Stimulated activated CD4-positive, alpha-beta T cell treated with anti-CD3 and anti-CD28 coated beads, Interleukin-4, amount 100 ng/mL, for 48 hours (primary cell): ENCODE data around the gene RCSD1.

Experiments used
- DNase-seq, 2 donors: peaks; one replicate each; pipeline ENCODE4 v3.0.0-alpha.2; 2020; ENCODE audit warnings: low read depth in 2 of 2

The RCSD1 gene

DNA sequence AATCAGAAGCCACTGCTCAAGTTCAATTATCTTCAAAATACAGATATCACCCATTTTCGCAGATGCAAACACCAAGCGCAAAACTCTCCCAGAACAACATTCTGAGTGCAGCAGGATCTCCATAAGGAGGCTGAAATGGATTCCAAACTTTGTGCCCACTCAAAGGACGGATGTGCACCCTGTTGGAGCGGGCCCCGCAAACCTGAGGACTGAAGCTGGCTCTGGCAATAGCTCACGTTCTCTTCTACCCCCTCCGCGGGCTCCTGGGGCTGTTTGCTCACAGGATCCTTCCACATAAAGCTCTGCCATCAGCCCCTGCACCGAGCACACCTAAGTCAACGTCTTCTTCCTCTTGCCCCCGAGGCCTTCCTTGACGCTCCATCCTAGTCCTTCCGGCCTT is 11.7 kb upstream of the RCSD1 start:
- DNase-seq: no peak

DNA sequence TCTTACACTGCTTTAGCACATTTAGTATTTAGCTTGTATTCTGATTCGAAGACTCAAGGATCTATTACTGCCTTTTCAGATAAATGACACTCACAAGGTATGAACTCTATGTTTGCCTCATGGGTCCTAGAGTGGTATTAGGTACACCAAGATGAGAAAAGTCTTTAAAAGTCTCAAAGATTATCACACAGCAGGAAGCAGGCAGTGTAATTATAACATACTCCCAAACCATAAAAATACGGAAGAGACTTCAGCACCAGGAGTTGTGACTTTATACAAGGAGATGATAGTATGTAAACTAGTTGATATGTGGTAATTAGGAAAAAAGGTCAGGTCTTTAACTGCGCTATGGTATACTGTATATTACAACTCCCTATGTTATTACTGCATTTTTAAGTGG is 11.2 kb upstream of the RCSD1 start:
- DNase-seq: no peak

DNA sequence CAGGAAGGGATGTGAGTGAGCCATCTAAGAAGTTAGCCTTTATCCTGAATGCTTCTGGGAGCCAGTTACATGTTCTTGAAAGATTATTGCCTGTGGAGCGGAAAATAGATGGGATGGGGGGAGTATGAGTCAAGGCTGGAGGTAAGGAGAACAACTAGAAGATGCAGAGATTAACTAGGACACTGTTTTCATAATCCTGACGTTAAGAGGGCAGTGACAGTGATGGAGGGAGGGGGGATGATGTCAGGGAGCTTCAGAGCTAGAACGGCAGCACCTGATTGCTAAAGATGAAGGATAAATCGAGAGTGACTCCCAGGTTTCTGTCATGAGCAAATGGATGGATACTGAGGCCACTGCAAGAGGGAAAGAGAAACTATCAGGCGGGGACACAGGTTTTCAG is 10.0 kb upstream of the RCSD1 start:
- DNase-seq: no peak

DNA sequence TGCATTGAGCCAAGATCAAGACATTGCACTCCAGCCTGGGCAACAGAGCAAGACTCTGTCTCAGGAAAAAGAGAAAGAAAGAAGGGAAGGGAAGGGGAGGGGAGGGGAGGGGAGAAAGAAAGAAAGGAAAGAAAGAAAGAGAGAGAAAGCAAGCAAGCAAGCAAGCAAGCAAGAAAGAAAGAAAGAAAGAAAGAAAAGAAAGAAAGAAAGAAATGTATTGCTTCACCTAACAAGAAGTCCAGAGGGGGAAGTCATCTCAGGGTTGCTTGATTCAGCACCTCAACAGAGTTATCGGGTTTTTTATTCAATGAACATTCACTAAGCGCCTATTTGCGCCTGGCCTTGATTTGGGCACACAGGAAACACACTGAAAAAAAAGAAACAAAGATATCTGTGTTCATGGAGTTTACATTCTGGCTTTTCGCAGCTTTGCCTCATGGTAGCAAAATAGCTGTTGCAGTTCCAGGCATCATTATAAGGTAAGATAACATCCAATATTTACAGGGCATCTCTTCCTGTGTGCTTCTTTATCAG is 8.2 kb upstream of the RCSD1 start:
- no peak for DNase-seq

DNA sequence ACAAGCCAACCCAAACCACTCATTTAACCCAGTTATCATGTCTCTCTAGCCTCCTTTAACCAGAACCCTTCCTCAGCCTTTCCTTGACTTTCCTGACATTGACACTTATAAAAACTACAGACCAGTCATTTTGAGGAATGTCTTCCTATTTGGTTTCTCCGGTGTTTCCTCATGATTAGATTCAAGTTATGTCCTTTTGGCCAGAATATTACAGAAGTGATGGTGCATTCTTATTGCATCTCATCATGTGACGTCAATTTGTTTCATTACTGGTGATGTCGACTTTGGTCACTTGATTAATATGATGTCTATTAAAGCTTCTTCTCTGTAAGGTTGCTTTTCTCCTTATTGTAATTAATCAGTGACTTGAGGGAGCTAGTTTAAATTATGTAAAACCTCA is 6.1 kb upstream of the RCSD1 start:
- no peak for DNase-seq

DNA sequence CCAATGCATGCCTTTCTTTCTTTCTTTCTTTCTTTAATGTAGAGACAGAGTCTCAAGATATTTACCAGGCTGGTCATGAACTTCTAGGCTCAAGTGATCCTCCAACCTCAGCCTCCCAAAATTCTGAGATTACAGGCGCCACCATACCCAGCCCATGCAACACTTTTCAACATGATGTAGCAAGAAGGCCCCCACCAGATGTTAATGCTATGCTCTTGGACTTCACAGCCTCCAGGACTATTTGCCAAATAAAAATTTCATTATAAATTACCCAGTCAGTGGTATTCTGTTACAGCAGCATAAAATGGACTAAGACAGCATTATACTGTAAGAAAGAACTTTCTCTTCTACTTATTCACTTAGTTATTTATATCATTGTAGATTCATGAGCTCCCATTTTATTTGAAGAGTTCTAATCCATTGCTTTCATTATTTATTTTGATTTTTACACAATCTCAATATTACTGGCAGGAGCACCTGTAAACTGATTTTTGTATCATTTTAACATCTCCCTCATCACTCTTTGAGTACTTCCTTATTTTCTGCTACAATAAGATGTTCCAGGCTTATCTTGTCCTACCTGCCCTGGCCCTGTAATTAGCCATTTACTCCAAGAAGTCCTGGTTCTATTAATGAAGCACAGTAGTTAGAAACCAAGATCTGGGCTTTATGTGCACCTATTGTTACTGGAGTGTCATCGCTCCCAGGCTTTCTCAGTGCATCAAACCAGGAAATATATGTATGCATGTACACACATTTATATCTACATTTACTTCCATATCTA is 4.8 kb upstream of the RCSD1 start:
- no peak for DNase-seq

DNA sequence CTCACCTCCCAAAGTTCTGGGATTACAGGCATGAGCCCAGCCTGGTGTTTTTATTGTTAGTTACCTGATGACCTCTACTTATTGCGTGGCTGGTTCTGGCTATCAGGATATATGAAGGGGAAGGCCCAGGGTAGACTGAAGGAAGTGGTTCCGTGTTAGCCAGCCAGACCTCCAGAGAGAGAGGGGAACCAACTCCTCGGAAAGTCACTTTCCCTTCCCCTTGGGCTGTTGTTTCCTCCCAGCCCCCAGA is 2.5 kb upstream of the RCSD1 start:
- DNase-seq: no peak

DNA sequence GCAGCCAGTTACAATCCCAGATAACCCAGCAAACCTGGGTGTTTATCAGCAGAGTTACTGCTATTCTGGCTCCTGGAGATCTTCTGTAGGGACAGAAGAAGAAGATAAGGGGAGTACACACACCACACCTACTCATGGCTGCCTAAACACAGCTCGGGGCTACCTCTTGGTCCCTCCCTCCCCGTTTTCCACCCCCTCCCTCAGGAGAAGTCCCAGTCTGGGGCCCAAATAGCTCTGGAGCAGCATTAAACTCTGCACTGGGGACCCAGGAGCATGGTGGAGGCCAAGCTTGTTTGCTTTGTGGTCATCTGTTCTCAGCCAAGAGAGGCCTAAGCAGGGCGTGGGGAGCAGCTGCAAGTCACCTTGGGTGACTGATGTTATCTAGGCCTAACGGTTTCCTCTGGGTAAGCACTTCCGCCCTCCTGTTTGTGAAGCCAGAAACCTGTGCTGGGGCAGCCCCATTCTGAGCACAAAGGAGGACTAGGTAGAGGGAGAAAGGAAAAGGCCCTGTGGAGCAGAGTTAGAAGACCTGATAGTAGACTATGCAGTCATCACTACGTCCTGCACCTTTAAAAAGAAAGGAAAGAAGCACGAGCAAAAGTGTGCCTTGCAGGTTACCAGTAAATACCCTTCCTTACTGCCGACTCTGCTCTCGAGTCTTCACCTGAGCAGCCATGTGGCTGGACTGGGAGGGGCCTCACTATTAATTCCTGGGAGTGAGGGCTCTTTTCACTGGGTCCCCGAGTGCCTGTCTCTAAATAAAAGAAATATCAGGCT is 2.0 kb upstream of the RCSD1 start:
- DNase-seq: peak; percentile 61 to 69

DNA sequence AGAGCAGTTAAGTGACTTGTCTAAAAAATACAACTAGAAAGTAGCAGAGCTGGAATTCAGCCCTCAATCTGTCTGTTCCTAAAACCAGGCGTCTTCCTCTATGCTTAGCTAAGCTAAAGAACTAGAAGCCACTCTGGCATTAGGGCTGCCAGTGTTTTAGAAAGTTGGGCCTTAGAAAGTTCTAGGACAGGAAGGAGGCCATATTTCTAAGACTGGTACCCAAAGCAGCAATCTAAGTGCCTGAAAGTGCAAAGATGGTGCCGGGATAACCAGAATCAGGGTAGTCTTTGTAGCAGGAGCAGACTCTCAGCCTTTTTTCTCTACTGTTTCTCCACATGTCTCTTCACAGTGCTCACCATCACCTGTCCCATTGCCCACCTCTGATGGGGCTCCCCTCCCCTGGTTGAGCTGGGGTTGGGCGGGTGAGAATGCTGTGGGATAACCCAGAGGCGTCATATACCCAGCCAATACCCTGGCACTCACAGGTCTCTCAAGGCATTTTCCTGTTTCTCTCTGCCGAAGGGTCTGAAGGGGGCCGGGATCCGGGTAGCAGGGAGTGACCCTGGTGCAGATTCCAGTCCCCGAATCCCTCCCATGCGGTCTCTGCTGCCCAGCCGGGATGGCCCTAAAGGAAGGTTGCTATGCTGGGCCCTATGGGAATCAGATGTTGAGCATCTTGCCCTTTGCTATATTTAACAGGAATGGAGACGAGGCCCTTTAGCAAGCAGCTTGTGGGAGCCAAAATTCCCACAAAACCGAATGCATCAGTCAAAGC is 1.1 kb upstream of the RCSD1 start:
- no peak for DNase-seq

DNA sequence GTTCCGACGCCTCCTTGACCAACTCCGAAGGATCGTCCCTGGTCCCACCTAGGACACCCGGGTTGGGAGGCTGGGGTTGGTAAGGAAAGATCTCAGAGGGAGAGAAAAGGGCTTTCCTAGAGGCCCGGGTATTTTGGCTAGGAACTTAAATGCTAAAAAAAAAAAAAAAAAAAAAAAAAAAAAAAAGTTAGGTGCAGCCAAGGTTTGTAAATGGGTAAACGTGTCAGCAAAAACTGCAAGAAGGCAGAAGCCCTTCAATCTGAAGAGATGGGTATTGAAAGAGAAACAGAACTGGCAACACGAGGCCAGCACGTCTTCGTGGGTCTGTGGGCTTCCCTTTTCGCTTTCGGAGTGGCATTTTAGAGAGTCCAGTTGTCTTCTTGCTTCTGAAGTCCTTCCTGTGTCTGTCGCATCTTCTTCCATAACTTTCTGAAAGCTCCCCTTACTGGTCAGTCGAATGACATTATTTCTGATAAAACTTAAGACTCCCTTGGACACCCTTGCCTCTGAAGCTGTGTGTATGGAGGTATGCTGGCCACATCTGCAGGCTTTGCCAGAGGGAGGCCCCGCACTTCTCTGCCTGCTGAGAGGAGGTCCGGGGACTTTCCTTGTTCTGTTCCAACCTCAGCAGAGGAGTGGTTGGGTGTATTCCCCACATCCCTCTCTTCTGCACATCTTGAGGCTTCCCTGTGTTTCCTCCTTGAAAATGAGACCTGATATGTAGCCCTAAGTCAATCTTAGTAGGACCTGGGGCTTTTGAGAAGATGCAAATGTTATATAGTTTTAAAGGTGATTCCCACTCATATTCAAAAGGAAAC is 745 bp downstream of the RCSD1 start:
- DNase-seq: no peak

DNA sequence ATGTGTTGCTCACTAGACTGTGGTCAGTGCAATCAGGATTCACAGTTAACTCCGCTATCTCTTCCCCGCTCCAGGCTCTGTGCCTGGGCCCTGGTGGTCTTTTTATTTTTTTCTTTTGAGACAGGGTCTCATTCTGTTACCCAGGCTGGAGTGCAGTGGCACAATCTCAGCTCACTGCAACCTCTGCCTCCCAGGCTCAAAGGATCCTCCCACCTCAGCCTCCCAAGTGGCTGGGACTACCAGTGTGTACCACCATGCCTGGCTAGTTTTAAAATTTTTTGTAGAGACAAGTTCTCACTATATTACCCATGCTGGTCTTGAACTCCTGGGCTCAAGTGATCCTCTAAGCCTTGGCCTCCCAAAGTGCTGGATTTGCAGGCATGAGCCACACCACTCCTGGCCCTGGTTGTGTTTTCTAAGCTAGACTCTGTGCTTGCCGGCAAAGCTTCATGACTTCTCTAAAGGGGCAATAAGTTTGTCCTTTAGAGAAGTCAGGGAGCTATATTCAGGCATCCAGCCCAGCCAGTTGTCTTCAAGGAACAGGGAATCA is 1.4 kb downstream of the RCSD1 start:
- no peak for DNase-seq

DNA sequence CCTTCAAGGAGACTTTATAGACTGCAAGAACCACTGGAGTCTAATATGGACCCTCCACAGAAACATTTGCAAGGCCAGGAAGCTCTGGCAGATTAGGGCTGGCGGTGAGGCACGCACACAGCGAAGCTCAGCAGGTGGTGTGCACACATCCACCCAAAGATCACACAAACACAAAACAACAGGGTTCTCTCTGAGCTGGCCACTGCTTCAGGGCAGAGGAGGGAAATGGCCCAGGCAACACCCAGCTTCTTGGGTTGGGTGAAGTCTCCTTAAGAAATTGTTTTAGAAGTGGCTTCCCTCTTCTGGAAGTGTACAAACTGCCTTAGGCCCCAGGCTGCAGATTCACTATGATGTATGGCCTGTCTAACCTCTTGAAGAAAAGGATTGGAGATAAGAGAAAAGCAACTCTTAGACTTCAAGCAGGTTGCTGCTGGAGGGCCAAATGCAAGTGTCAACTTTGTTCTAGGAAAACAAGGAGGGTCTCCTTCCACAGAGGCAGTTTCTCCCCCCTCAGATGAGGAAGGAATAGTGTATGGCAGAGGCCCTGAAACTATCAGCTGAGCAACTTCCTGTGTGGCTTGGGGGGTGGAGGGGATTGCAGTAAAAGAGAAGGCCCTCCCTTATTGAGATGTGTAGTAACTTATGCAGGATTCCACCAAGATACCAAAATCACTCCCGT is 2.0 kb downstream of the RCSD1 start:
- DNase-seq: no peak

DNA sequence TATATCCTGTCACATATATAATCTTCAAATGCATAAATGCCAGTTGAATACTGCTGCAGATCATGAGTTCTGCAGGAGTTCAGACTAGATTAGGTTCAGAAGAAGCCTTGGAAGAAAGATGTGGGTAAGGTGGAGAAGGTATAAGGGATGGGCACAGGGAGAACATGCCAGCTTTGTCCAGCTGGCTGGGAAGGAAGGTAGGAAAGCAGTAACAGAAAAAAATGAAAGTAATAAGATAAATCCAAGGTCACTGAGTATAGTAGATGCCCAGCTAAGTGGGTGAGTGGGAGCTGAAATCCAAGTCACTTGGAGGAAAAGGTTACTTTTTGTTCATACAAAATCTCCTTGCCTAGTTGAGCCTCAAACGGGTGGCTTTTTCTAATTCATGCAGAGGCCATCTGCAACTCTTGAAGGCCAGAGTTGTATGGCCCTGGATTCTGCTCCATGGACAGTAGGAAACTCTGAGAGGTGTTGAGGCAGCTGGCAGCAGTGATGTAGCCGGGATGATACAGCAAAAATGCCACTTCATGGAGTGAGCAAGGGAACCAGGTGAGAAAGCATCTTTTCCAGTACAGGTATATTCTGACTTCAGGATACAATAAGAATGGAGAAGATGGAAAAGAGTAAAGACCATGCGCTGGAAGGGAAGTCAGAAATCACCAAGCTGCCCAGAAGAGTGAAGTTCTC is 3.4 kb downstream of the RCSD1 start:
- no peak for DNase-seq

DNA sequence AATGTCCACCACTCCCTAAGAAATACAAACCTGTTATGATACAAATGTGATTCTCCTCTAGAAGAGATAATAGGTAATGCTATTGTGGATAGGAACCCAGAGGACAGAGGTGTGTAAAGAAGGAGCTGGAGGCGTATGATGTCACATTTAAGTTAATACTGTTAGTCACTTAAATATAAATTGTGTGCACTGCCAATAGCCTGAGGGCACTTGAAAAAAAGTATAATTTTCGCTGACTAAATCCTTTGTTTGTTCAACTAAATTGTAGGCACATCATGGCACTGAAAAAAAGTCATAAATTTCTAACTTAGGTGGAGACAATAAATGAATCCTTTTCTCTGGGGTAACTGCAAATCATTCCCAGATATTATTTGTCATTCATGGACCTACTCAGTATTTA is 4.4 kb downstream of the RCSD1 start:
- DNase-seq: no peak

DNA sequence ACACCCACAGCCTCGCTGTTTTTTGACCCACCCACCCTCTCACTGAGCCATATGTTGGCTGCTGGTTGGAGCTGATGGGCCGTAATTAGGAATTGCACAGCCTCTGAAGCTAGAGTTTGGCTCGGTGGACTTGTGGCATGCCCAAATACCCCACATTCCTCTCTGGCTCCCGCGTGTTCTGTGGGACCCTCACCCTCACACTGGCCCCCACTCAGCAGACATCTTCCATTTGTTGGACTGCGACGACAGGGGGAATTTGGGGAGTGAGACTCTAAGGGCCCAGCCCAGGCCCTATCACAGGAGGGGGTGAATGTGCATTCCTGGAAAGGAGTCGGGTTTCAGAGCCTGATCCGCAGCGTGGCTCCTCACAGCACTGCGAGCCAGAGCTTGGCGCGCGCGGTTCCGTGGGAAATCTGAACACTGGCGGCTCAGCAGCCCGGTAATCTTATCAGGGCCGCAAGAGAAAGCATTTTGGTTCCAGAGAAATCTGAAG is 5.2 kb downstream of the RCSD1 start:
- no peak for DNase-seq

DNA sequence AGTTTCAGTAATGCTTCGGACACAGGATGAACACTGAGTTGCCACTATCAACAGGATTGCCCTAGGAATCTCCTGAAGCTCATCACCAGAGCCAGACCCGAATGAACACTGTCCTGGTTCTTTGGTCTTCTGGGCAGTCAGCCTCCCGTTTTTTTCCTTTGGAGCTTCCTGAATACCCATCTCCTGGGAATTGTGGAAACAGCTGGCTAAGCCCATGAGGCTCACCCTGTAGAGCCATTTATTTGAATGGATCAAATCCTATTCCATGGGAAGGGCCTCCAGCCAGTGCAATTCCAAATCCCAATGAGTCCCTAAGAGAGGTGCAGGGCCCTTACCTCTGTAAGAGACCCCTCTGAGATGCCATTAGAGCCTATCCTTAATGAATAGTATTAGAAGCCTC is 5.9 kb downstream of the RCSD1 start:
- DNase-seq: no peak

DNA sequence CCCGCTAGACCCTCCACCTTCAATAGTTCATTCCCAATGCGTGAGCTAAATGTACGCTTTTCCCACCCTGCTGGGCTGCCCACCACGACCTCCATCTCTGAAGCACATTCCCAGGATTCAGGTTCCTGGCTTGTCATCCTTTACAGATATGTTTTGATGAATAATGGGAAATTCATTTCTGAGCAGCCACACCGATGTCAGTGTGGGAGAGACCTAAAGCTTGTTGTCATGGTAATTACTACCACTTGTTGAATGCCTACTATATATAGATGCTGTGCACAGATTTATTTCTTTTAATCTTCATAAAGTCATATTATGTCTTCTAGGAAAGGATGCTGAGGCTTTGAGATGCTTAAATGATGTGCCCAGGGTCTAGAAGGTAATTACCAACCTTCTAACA is 8.0 kb downstream of the RCSD1 start:
- no peak for DNase-seq

DNA sequence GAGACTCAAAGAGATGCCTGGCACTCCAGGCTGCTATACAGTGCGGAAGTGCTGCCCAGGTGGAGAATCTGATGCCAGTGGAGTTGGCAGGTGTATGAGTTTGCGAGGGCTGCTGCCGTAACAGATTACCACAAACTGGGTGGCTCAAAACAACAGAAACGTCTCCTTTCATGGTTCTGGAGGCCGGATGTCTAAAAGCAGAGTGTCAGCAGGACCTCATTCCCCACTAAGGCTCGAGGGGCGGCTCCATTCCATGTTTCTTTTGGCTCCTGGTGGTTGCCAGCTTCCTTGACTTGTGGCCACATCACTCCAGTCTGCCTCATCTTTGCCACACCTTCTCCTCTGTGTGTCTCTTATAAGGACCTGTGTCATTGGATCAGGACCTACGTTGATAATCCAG is 10.0 kb downstream of the RCSD1 start:
- no peak for DNase-seq

DNA sequence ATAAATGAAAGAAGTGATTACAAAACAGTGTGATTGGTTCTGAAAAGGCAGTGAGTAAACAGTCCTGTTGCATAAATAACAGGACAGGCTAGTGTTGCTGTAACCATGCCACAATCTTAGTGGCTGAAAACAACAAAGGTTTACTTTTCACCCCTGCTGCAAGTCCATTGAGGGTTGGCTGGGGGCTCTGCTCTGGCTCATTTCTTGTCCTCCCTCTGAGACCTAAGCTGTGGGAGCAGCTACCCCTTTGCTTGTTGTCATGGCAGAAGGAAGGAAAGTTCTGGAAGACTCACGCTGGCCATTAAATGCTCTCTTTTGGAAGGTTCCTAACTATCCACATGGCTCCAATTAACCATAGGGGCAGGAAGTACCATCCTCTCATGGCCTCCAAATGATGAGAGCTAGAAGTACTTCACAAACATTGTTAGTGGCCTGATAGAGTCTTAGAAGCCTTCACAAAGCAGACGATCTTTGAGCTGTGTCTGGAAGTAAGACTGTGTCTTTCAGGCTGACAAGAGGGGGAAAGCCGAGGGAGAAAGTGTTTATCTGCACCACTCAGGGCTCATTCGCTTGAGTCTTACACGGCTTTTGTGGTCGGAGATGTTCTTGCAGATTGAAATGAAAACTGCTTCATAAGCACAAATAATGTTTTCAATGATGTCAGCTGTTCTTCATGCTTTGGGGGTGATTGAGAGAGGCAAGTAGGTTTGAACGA is 11.9 kb downstream of the RCSD1 start:
- DNase-seq: no peak

DNA sequence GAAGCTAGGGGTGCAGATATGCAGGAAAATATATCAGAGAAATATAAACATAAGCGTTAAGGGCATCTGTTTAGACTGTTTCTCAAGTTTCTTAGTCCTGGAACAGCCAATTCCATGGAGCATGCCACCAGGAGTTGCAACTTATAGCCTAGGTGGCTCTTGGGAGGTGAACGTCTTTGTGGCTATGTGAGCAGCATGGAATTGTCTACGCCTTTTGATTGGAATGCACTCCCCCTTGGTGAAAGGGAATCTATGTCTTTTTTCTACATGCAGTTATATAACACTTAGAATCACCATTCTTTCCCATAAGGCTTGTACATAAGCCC is 12.4 kb downstream of the RCSD1 start:
- DNase-seq: no peak
